ENCODE measurements around the gene C1QTNF9B.

DNA sequence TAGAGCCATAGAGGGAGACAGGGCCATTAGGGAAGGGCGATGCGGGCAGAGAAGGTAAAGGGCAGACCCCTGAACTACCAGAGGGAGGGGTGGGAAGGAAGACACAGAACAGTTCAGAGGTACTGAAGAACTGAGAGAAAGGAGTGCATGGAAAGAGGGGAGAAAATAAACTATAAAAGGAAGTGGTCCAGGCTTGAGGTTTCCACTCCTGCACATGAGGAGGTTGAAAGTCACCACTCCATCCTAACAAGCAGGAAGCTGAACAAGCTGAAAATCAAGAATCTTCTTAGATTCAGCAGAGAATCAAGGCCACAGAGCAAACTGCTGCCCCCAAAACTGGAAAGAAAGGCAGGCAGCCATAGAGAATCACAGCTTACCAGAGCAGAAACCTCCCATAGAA, 53.2 kb downstream of the C1QTNF9B start:
- TF ChIP-seq, protein P1, sequence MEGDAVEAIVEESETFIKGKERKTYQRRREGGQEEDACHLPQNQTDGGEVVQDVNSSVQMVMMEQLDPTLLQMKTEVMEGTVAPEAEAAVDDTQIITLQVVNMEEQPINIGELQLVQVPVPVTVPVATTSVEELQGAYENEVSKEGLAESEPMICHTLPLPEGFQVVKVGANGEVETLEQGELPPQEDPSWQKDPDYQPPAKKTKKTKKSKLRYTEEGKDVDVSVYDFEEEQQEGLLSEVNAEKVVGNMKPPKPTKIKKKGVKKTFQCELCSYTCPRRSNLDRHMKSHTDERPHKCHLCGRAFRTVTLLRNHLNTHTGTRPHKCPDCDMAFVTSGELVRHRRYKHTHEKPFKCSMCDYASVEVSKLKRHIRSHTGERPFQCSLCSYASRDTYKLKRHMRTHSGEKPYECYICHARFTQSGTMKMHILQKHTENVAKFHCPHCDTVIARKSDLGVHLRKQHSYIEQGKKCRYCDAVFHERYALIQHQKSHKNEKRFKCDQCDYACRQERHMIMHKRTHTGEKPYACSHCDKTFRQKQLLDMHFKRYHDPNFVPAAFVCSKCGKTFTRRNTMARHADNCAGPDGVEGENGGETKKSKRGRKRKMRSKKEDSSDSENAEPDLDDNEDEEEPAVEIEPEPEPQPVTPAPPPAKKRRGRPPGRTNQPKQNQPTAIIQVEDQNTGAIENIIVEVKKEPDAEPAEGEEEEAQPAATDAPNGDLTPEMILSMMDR (IDR thresholded peaks at IDR 0.05), result no peak
- no peak for TF ChIP-seq POLR2A (IDR thresholded peaks at IDR 0.05)
